ENCODE measurements around the gene EFCC1.

Gene EFCC1, protein sequence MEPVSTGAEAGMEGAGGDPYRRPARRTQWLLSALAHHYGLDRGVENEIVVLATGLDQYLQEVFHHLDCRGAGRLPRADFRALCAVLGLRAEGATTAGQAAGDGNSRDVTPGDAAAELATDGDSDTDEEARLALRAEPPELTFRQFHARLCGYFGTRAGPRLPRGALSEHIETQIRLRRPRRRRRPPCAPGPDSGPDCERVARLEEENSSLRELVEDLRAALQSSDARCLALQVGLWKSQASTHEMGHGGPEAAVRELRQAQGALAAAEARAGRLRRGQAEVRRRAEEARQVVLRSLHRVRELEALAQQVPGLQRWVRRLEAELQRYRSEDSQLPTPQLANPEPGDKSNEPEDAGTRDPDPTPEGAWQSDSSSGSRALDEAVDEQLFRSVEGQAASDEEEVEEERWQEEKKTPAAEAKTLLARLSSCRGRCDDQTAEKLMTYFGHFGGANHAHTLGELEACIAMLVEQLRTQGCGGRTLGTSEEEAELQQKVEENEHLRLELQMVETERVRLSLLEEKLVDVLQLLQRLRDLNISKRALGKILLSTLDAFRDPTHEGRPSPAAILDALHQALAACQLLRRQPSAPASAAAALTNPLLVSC

DNA sequence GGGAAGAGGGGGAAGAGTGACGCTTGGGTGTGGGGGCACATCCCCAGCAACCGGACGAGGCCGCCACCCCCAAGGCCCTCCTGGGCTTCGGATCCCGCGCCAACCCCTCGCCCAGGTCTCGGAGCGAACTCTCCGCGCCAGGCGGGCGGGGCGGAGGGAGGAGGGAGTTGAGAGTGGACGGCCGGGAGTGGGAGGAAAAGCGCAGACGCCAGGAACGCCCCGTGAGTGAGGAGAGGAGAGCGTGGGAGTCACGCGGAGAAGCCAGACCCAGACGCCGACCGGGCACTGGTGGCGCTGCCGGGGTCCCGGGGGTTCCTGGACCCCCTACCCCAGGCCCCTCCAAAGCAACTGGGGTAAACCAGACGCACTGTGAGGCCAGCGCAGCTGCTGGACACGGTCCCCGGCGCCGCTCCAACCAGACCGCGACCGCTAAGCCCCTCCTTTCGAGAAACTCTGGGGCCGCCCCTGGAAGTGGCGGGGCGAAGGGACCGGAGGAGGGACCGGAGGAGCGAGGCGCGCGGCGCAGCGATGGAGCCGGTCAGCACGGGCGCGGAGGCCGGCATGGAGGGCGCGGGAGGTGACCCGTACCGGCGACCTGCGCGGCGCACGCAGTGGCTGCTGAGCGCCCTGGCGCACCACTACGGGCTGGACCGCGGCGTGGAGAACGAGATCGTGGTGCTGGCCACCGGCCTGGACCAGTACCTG lies at the start of gene EFCC1:
EFCC1 (plus strand) TSS at position 204 of the 705 bp plus-strand sequence; CDS start at position 529, 325 bp downstream.
- DNase-seq (ENCODE audit: low read depth in 2 of 2) = no peak

DNA sequence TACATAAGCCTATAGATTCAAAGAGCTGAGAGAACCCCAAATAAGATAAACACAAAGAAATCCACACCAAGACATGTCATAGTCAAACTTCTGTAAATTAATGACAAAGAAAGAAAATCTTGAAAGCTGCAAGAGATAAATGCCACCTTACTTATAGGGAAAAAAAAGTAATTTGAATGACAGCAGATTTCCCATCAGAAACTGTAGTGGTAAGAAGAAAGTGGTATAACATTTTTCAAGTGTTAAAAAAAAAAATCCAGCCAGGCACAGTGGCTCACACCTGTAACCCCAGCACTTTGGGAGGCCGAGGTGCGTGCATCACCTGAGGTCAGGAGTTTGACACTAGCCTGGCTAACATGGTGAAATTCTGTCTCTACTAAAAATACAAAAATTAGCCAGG lies 44.7 kb upstream of the EFCC1 start:
- DNase-seq (ENCODE audit: low read depth in 2 of 2) = no peak

DNA sequence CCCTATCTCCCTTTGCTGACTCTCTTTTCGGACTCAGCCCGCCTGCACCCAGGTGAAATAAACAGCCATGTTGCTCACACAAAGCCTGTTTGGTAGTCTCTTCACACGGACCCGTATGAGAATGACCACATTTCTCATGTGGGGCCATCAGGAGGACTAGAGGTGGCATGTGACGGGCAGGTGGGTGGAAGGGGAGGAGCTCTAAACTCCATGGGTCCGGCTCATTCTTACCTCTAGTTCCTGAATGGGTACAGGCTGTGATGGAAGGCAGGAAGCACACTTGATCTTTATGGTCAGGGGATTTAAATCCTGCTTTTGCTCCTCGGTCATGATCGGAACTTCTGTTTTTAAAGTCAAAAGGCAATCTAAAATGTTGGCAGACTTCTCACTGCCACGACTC lies 35.8 kb upstream of the EFCC1 start:
- no peak for DNase-seq (ENCODE audit: low read depth in 2 of 2)

DNA sequence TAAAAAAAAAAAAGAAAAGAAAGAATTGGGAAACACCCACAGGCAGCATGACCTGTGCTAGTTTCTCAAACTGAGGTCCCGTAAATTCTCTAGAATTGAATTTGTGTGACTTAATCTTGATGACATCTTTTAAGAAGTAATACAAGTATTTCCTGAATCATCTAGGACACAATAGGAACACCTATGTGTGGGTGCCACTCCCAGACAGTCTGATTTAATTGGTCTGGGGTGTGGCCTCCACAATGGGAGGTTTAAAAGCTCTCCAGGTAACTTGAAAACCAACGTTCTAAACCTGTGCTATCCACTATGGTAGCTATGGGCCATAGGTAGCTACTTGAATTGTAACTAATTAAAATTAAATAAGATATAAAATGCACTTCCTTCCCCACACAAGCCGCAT lies 35.3 kb upstream of the EFCC1 start:
- no peak for DNase-seq (ENCODE audit: low read depth in 2 of 2)

DNA sequence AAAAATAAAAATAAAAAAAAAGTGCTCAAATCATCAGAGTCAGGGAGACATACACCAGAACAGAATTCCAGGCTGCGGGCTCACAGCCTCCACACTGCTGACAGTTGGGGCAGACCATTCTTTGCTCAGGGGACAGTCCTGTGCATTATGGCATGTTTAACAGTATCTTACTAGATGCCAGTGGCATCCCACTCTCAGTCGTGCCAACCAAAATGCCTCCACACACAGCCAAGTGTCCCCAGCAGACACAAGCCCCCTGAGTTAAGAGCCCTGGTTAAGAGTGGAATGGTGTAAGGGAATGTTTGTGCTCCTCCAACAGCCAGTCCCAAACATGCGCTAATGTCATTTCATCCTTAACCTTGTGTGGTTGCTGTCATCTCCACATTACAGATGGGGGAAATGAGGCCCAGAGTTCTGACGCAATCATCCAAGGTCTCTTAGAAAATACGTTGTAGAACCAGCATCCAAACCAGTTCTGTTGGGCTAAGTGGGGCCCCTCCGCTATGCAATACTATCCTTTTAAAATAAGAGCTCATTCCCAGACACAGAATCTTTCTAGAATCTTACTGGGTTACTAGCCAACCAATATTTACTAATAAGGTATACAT lies 33.3 kb upstream of the EFCC1 start:
- no peak for DNase-seq (ENCODE audit: low read depth in 2 of 2)

DNA sequence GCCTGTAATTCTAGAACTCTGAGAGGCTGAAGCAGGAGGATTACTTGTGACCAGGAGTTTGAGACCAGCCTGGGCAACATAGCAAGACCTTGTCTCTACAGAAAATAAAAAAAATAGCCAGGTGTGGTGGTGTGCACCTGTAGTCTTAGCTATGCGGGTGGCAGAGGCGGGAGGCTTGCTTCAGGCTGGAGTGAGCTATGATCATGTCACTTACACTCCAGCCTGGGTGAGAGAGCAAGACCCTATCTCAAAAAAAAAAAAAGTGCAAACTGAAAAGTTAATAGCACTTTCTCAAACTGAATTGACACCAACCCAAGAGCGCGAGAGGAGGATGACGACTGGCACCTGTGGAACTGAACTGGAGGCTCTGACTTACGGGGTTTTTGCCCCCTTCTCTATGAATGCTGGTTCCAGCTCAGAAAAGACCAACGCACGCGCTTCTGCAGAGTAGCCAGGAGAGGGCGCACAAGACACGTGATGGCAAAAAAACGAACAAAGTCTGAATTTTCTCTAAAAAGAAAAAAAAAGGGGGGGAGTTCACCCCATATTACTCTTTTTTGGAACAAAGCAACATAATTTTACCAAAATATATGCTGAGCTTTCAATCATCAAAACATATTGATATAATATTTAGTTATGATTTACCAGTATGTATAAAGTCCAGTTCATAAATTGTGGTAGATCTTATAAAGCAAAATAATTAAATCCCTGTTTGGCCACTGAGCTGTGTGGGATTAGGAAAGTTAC lies 30.9 kb upstream of the EFCC1 start:
- DNase-seq (ENCODE audit: low read depth in 2 of 2) = peak; percentile 23 to 40

DNA sequence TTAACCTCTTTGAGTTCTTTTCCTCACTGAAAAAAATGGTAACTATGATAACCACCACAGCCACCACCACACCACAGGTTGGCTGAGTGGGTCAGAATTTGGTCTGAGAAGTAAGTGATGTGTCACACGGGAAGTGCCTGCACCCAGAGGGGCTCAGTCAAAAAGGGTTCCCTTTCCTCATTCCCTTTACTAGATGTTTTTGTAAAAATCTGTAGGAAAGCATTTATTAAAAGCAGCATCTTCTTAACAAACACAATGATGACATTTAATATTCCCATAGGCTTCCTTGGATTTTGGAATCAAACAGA lies 30.4 kb upstream of the EFCC1 start:
- DNase-seq (ENCODE audit: low read depth in 2 of 2) = no peak

DNA sequence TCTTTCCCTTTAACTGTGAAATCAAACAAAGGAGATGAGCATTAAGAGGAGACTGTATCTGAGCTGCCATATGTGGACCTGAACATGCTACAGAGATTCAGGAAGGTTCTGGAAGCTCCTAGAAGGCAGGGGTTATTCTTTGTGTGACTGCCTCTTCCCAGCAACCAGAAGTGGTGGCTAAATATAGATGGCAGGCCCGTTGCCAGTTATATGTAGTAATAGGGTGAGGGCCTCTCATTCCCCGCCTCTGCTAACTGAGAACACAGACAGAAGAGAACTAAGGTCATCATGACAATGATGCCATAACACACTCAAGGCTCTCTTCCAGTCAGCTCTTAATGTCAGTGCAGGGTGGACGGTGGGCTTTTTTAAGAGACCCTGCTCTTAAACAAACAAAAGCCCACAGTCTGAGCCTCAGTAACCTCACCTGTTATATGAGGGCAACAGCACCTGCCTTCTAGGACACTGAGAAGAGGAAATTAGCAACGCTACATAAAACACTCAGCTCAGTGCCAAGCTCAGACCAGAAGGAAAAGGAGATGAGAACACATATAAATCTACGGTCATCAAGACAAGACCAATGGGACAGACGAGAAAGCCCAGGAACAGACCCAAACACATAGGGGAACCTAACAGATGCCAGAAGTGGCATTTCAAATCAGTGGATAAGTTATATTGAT lies 29.5 kb upstream of the EFCC1 start:
- no peak for DNase-seq (ENCODE audit: low read depth in 2 of 2)

DNA sequence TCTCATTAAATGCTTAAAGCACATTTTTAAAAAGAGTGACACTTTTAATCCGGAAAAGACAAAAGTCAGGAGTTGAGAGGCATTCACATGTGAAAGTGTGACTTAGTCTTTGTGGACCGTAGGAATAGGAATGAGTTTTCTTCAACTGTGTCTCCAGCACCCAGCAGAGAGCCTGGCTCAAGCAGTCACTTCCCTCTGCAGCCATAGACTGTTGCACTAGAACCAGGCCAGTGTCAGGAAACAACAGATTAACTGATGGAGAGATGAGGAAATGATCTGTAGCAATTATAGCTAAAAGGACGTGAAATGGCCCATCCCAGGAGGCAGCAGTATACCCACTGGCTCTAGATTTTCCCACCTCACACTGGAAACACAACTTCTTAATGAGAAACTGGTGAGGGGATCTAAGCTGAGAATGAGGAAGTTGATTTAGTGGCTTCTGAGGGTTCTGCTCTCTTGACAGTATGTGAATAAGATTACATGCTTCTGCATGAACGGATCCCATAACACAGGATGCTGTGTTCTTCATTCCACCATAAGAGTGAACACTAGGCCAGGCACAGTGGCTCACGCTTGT lies 27.0 kb upstream of the EFCC1 start:
- DNase-seq (ENCODE audit: low read depth in 2 of 2) = no peak

DNA sequence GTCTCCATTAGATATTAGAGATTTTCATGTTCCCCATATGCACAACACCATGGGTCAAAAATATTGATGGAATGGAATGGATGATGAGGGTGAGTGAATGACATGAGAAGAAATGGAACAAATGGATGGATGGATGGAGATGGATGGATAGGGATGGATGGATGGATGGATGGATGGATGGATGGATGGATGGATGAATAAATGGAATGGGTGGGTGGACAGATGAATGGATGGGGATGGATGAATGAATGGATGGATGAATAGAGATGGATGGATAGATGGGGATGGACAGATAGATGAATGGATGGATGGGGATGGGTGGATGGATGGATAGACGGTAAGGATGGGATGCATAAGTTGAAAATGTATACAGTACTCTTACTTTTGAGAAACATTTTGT lies 25.8 kb upstream of the EFCC1 start:
- no peak for DNase-seq (ENCODE audit: low read depth in 2 of 2)

DNA sequence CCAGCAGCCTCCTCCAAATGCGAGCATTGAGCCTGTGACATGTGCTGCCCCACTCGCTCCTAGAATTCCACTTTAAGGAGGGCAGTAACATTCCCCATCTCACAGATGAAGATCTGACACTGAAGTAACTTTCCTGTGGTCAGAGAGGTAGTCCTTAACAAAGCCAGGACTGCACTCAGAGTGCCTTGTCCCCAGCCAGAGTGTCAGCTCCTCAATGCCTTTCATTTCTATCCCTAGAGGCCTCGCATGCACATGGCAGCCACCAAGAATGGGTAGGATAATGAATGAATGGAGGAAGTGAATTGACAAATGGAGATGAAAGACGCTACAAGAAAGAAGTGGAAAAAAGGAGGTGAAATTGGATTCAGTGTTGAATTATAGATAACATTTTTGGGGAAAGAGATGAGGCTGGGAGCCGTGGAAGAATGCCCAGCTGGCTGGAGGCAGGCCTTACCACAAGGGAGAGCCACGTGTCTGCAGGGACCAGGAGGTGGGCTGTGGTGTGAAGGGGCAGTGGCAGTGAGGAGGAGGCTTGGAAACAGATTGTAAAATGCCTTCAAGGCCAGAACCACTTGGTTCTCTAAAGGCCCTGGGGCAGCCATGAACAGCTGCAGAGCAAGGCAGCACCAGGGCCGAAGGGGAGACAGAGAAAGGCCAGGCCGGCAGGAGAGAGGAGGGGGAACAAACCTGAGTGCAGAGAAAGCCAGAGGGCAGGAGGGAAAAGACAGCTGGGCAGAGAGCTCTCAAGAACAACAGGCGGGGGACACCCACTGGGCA lies 17.6 kb upstream of the EFCC1 start:
- no peak for DNase-seq (ENCODE audit: low read depth in 2 of 2)

DNA sequence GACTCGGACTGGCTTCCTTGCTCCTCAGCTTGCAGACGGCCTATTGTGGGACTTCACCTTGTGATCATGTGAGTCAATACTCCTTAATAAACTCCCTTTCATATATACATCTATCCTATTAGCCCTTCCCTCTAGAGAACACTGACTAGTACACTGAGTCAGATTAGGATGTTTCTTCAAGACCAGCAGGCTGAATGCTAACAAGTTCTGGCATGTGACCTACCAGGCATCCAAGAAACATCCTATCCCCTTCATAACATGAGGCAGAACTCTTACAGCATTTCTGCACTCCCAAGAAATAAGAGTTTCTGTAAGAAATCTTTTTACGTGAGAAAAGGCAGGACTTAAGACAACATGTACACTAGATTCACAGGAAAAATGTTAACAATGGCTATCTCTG lies 16.5 kb upstream of the EFCC1 start:
- DNase-seq (ENCODE audit: low read depth in 2 of 2) = no peak

DNA sequence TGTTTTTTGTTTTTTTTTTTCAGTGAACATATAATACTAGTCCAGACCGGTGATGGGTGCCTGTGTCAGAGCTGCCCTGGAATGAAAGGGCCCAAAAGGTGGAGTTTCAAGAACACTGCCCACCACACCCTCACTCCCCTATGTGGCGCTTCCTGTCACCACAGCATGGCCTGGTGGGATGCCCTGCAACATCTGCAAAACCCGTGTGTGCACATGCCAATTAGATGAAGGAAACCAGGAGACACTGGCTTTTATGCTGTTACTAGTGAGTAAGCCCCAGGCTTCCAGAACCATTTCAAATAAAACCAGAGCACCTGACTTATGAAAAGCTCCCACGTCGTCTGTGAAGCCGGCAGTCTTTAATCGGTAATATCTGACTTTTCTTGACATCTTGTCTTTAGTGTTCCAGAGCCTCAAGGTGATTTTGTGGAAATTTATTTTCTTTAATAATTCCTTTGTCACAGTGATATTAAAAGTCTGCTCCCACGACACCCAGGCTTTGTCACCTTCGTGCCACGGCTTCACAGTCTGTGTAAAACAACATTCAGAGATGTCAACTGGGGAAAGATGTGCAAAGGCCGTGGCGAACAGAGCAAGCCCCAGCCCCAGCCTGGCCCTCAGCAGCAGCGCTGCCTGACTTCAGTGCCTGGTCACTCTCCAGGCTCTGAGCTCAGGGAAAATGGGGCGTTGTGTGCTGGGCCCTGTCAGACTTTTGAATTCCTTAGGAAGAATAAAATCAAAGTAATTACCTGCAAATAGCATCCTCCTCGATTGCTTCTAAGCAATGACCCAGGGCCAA lies 13.6 kb upstream of the EFCC1 start:
- DNase-seq (ENCODE audit: low read depth in 2 of 2) = no peak

DNA sequence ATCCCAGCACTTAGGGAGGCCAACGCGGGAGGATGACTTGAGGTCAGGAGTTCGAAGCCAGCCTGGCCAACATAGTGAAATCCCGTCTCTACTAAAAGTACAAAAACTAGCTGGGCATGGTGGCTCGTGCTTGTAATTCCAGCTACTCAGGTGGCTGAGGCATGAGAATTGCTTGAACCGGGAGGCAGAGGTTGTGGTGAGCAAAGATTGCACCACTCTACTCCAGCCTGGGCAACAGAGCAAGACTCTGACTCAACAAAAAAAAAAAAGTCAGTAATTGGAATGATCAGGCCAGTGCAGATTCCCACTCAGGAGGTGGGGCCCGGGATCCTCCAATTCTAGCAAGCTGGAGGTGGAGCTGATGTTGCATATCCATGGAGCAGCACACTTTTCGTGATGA lies 12.8 kb upstream of the EFCC1 start:
- no peak for DNase-seq (ENCODE audit: low read depth in 2 of 2)

DNA sequence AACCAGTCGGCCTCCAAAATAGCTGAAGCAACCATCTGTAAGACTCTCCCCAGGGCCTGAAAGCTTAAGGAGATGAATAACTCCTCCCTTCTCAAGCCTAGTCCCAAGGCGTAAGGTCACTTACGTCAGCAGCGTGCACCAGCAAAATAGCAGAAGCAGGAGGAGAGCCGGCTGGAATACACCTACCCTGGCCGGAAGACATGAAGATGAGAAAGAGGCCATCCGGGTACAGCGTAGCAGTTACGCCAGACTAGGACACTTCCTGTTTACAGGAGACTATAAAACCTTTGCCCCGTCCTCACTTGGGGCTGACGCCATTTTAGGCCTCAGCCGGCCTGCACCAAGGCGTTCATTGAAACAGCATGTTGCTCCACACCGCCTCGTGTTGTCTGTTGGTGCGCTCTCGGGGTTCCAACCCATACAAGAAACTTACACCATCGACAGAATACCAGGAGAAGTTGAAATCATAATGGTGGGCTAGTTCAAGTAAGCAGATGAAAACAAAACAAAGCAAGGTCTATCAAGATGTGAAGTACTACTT lies 9.7 kb upstream of the EFCC1 start:
- DNase-seq (ENCODE audit: low read depth in 2 of 2) = no peak

DNA sequence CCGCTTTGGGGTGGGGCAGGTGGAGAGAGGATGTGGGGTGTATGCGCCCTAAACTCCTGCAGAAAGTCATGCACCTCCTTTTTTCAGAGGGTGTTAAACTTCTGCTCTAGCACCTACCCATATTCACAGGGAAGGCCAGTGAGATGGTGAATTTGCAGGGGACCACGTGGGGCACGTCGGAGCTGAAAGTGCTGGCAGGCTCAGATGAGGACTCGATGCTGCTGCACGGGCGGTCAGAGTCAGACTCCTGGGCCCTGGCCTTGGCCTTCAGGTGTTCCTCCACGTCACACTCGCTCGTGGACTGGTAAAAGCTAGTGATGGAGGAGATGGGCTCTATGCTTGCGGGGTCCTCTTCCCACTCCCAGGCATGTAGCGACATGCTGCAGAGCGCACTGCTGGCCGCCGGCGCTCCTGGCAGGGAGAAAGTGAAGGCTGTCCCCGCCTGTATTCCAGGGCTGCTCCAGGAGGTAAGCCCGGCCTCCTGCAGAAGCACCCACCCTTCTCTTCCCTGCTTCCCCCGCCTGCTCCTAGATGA lies 8.1 kb upstream of the EFCC1 start:
- no peak for DNase-seq (ENCODE audit: low read depth in 2 of 2)

DNA sequence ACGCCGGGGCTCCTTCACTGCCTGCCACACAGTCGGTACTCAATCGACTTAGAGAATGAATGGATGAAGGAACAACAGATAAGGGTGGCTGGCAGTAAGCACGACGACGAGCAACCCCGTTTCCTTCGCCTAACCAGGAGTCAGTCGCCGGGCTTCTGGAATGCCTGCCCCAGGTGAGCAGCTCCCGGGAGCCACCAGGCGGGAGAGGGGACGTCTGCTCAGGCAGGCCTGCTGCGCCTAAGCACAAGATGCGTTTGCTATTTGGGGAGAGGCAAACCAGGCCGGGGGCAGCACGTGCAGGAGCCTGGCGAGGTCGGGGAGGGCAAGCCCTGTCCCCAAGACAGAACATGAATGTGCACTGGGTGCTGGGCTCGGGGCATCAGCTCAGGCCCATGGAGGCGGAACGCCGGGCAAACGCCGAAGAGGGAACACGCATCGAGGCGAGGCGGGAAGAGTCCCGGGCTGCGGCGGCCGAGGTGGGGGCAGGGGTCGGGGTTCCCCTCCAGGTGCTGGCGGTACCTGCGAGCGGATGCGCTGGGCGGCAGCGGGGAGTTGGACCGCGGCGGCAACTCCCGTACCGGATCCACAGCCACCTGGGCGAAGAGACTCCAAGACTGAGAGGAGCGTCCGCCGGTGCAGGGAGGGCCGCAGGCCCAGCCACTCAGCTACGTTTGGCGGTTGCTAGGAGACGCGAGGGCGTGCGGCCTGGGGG lies 7.5 kb upstream of the EFCC1 start, which contains the start of gene CFAP92:
CFAP92 (minus strand) TSS at position 616 of the 712 bp plus-strand sequence. CDS start 772 bp downstream, outside the sequence.
- peak; percentile 78 to 81 for DNase-seq (ENCODE audit: low read depth in 2 of 2)

DNA sequence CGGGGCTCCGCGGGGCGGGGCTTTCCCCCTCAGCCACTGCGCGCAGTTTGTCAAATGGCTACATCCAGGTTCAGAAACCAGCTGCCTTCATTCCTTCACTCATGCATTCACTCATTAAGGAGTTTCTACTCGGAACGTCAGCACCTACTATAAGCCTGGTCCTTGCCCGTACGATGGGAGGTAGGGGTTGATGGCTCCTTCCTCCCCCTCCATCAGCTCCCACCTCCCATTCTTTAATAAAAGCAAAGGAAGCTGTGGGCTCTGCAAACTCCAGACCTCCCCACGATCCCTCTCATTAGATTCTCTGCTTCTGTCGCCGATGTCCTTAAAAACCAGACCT lies 7.0 kb upstream of the EFCC1 start:
- DNase-seq (ENCODE audit: low read depth in 2 of 2) = no peak

Data from stimulated activated CD4-positive, alpha-beta T cell treated with anti-CD3 and anti-CD28 coated beads, Interleukin-12 subunit alpha, Interleukin-12 subunit beta, amount 100 ng/mL, for 24 hours (primary cell).